ENCODE measurements around the gene FMO4. TPM values are rescaled to one million over a fixed set of nuclear protein-coding genes. Genes with fewer than 3 reads are reported as not detected.
"Not testable (repeated sequence)": the region's sequence is repeated elsewhere in the genome, so short reads cannot be mapped to it uniquely, and the experiment has no call there.

Gene FMO4
- total RNA-seq, 6 experiments from 2014 or later: 0.36 to 1.9 (median 0.88) TPM

- Mint-ChIP-seq H3K4me3 (no peak overlapping the region), H3K27me3 (ENCODE audit: insufficient read depth) (peaks cover 2% of the 10 kb centered on the region; the same call in 1 of the 2 replicates), H3K4me1 (ENCODE audit: low read depth) (no peaks in the 10 kb centered on the region), H3K9me3 (no peaks in the 10 kb centered on the region), H3K27ac (no peak overlapping the region), H3K36me3 (ENCODE audit: low read depth) (no peaks in the 10 kb centered on the region)
- DNase-seq: no peak
- no peak for TF ChIP-seq CTCF (IDR thresholded peaks at IDR 0.05)
These were observed 15.3 kb downstream of the FMO4 start for GRCh38 chr1:171329251-171329650.

GRCh38 chr1:171334024-171334640, 20.1 kb downstream of the FMO4 start:
- Mint-ChIP-seq H3K27me3 (ENCODE audit: insufficient read depth) (peaks cover 4% of the 10 kb centered on the region), H3K4me1 (ENCODE audit: low read depth) (no peaks in the 10 kb centered on the region), H3K4me3 (no peak overlapping the region), H3K27ac (no peak overlapping the region), H3K9me3 (no peaks in the 10 kb centered on the region), H3K36me3 (ENCODE audit: low read depth) (no peaks in the 10 kb centered on the region)
- no peak for TF ChIP-seq CTCF (IDR thresholded peaks at IDR 0.05)
- no peak for DNase-seq

- Mint-ChIP-seq H3K4me3 (no peak overlapping the region), H3K9me3 (no peaks in the 10 kb centered on the region), H3K27me3 (ENCODE audit: insufficient read depth) (peaks cover 5% of the 10 kb centered on the region), H3K36me3 (ENCODE audit: low read depth) (no peaks in the 10 kb centered on the region), H3K4me1 (ENCODE audit: low read depth) (no peaks in the 10 kb centered on the region), H3K27ac (no peak overlapping the region)
- DNase-seq: no peak
- TF ChIP-seq CTCF (IDR thresholded peaks at IDR 0.05): no peak
These were observed 22.0 kb downstream of the FMO4 start for GRCh38 chr1:171335964-171336363.

GRCh38 chr1:171339345-171339744, 25.4 kb downstream of the FMO4 start:
- not testable (repeated sequence) for H3K36me3 Mint-ChIP-seq (ENCODE audit: low read depth); H3K4me1 Mint-ChIP-seq (ENCODE audit: low read depth); DNase-seq; H3K9me3 Mint-ChIP-seq; H3K4me3 Mint-ChIP-seq; H3K27ac Mint-ChIP-seq; H3K27me3 Mint-ChIP-seq (ENCODE audit: insufficient read depth)

- Mint-ChIP-seq H3K27me3 (ENCODE audit: insufficient read depth) (peaks cover 6% of the 10 kb centered on the region), H3K4me3 (no peak overlapping the region), H3K9me3 (no peaks in the 10 kb centered on the region), H3K4me1 (ENCODE audit: low read depth) (no peaks in the 10 kb centered on the region), H3K36me3 (ENCODE audit: low read depth) (no peaks in the 10 kb centered on the region), H3K27ac (no peak overlapping the region)
- TF ChIP-seq CTCF (IDR thresholded peaks at IDR 0.05): no peak
- DNase-seq: no peak
These were observed 29.9 kb downstream of the FMO4 start for GRCh38 chr1:171343727-171344472.

GRCh38 chr1:171344473-171344820, 30.5 kb downstream of the FMO4 start:
- H3K27me3 Mint-ChIP-seq (ENCODE audit: insufficient read depth): peaks cover 6% of the 10 kb centered on the region
- DNase-seq: no peak
- no peaks in the 10 kb centered on the region; the same call in 1 of the 2 replicates for H3K9me3 Mint-ChIP-seq
- no peak overlapping the region for H3K4me3 Mint-ChIP-seq
- H3K4me1 Mint-ChIP-seq (ENCODE audit: low read depth): no peaks in the 10 kb centered on the region
- no peaks in the 10 kb centered on the region for H3K36me3 Mint-ChIP-seq (ENCODE audit: low read depth)
- H3K27ac Mint-ChIP-seq: no peak overlapping the region
- TF ChIP-seq CTCF (IDR thresholded peaks at IDR 0.05): no peak
